Esophagus muscularis mucosa (tissue), 4 donors: Measurements from ENCODE around the gene NR2F1-AS1.

ENCODE experiments used
- EP300 ChIP-seq: sonication (generic); formaldehyde crosslinking; IDR thresholded peaks from one replicate; pipeline ENCODE4 v1.6.1; 2017; ENCODE audit warnings: antibody characterized with exemption
- POLR2A ChIP-seq: fragments of 450-650 bp; IDR thresholded peaks from one replicate; pipeline ENCODE4 v1.6.1; 2017; ENCODE audit warnings: antibody characterized with exemption, moderate library complexity, mild to moderate bottlenecking, low read depth
- POLR2AphosphoS5 ChIP-seq, 2 donors: sonication (generic); formaldehyde crosslinking; IDR thresholded peaks; one replicate each; pipeline ENCODE4 v1.6.1; 2017; ENCODE audit warnings: antibody characterized with exemption in 2 of 2
- TF ChIP-seq, protein P1 (sequence below), 3 experiments: fragments of 200-600 bp in 2 of 3; fragments of 450-650 bp in 1 of 3; sonication (generic) in 2 of 3; IDR thresholded peaks; one replicate each; pipeline ENCODE4 v1.5.1; 2017 to 2019; ENCODE audit warnings: antibody characterized with exemption in 3 of 3, mild to moderate bottlenecking in 2 of 3, moderate library complexity in 1 of 3

- TF ChIP-seq POLR2A (no peak), EP300 (no peak), POLR2AphosphoS5 (IDR thresholded peaks at IDR 0.05) (no peak)
- TF ChIP-seq, protein P1, sequence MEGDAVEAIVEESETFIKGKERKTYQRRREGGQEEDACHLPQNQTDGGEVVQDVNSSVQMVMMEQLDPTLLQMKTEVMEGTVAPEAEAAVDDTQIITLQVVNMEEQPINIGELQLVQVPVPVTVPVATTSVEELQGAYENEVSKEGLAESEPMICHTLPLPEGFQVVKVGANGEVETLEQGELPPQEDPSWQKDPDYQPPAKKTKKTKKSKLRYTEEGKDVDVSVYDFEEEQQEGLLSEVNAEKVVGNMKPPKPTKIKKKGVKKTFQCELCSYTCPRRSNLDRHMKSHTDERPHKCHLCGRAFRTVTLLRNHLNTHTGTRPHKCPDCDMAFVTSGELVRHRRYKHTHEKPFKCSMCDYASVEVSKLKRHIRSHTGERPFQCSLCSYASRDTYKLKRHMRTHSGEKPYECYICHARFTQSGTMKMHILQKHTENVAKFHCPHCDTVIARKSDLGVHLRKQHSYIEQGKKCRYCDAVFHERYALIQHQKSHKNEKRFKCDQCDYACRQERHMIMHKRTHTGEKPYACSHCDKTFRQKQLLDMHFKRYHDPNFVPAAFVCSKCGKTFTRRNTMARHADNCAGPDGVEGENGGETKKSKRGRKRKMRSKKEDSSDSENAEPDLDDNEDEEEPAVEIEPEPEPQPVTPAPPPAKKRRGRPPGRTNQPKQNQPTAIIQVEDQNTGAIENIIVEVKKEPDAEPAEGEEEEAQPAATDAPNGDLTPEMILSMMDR (IDR thresholded peaks at IDR 0.05): no peak
These were observed 186.0 kb downstream of the NR2F1-AS1 start for GRCh38 chr5:93395010-93395409.
